HT-29 (cell line): ENCODE data around the gene TSPAN11. TPM values are rescaled to one million over a fixed set of nuclear protein-coding genes. Genes with fewer than 3 reads are reported as not detected.

Experiments
- DNase-seq: peaks from one replicate; pipeline ENCODE4 v3.0.0-alpha.2; 2015; ENCODE audit warnings: low spot score
- total RNA-seq: library from RNA; depleted of rRNA; stranded (reverse); fragments of >200 nt; shearing (Covaris generic); gene quantifications from 2 replicates; pipeline ENCODE4 v1.2.3, GENCODE V29; 2014

Gene TSPAN11
- total RNA-seq, 1 experiment from 2014 or later = not detected

- DNase-seq = no peak
Measured at GRCh38 chr12:30979371-30980259, 53.1 kb downstream of the TSPAN11 start.

GRCh38 chr12:30980955-30981662, 54.6 kb downstream of the TSPAN11 start:
- DNase-seq = no peak

GRCh38 chr12:30982413-30982812, 55.9 kb downstream of the TSPAN11 start:
- no peak for DNase-seq

- peak; percentile 85 for DNase-seq
Measured at GRCh38 chr12:30985814-30986452, 59.4 kb downstream of the TSPAN11 start.

- no peak for DNase-seq
Measured at GRCh38 chr12:30988086-30988485, 61.5 kb downstream of the TSPAN11 start.

- peak; percentile 43 for DNase-seq
Measured at GRCh38 chr12:30988646-30989286, 62.2 kb downstream of the TSPAN11 start.

GRCh38 chr12:30989754-30990153, 63.2 kb downstream of the TSPAN11 start:
- peak; percentile 86 for DNase-seq

GRCh38 chr12:30990316-30990715, 63.8 kb downstream of the TSPAN11 start:
- no peak for DNase-seq

GRCh38 chr12:30990776-30991175, 64.2 kb downstream of the TSPAN11 start:
- no peak for DNase-seq

- no peak for DNase-seq
Measured at GRCh38 chr12:30991466-30991865, 64.9 kb downstream of the TSPAN11 start.

GRCh38 chr12:30992381-30992780, 65.8 kb downstream of the TSPAN11 start:
- no peak for DNase-seq

- DNase-seq = no peak
Measured at GRCh38 chr12:30993766-30994165, 67.2 kb downstream of the TSPAN11 start.

GRCh38 chr12:30994274-30994673, 67.7 kb downstream of the TSPAN11 start:
- DNase-seq = no peak

GRCh38 chr12:30996255-30996654, 69.7 kb downstream of the TSPAN11 start:
- DNase-seq = no peak

GRCh38 chr12:30996752-30997151, 70.2 kb downstream of the TSPAN11 start:
- no peak for DNase-seq

- no peak for DNase-seq
Measured at GRCh38 chr12:30997685-30998440, 71.3 kb downstream of the TSPAN11 start.

GRCh38 chr12:30999011-30999410, 72.5 kb downstream of the TSPAN11 start:
- DNase-seq = no peak

- DNase-seq = no peak
Measured at GRCh38 chr12:30999723-31000122, 73.2 kb downstream of the TSPAN11 start.

- peak; percentile 57 for DNase-seq
Measured at GRCh38 chr12:31000751-31001150, 74.2 kb downstream of the TSPAN11 start.

- DNase-seq = no peak
Measured at GRCh38 chr12:31001581-31002360, 75.2 kb downstream of the TSPAN11 start.
